GM23338 (cell line): ENCODE measurements around the gene CFAP57. TPM values are rescaled to one million over a fixed set of nuclear protein-coding genes. Genes with fewer than 3 reads are reported as not detected.

ENCODE experiments used
- ATAC-seq: fragments of 200-7000 bp; cut with Tn5 transposase; 3 replicates; pipeline ENCODE4 v1.9.1; 2020
- DNase-seq: peaks from one replicate; pipeline ENCODE4 v3.0.0-alpha.2; 2015; ENCODE audit warnings: low spot score
- H2AFZ ChIP-seq: fragments of 200-600 bp; sonication (generic); 2 replicates; pipeline ENCODE4 v1.8.0; 2016; ENCODE audit warnings: antibody characterized with exemption, mild to moderate bottlenecking, moderate library complexity
- H3F3A ChIP-seq: fragments of 200-600 bp; sonication (generic); replicated peaks from 2 replicates; pipeline ENCODE4 v1.8.0; 2017; ENCODE audit warnings: antibody characterized with exemption, mixed run types, low read depth
- H3K27ac ChIP-seq: fragments of 200-600 bp; sonication (generic); 2 replicates; pipeline ENCODE4 v1.6.1; 2016; ENCODE audit warnings: low read depth
- H3K27me3 ChIP-seq: fragments of 200-600 bp; sonication (generic); 2 replicates; pipeline ENCODE4 v1.8.0; 2016; ENCODE audit warnings: mild to moderate bottlenecking, mixed run types, moderate library complexity; ENCODE audit not compliant: insufficient read depth
- H3K36me3 ChIP-seq: fragments of 200-600 bp; sonication (generic); 2 replicates; pipeline ENCODE4 v1.8.0; 2016; ENCODE audit warnings: mild to moderate bottlenecking; ENCODE audit not compliant: insufficient read depth
- H3K4me1 ChIP-seq: fragments of 200-600 bp; sonication (generic); 2 replicates; pipeline ENCODE4 v1.8.0; 2016; ENCODE audit warnings: mild to moderate bottlenecking, moderate library complexity; ENCODE audit not compliant: insufficient read depth
- H3K4me2 ChIP-seq: fragments of 200-600 bp; sonication (generic); 2 replicates; pipeline ENCODE4 v1.7.1; 2017; ENCODE audit warnings: mixed run types
- H3K4me3 ChIP-seq: fragments of 200-600 bp; sonication (generic); 2 replicates; pipeline ENCODE4 v1.6.1; 2016; ENCODE audit warnings: mixed run types
- H3K79me2 ChIP-seq: fragments of 200-600 bp; sonication (generic); replicated peaks from 2 replicates; pipeline ENCODE4 v1.8.0; 2017; ENCODE audit warnings: mild to moderate bottlenecking; ENCODE audit not compliant: insufficient read depth
- H3K9me2 ChIP-seq: fragments of 200-600 bp; sonication (generic); 2 replicates; pipeline ENCODE4 v1.8.0; 2017; ENCODE audit not compliant: insufficient read depth
- H4K20me1 ChIP-seq: fragments of 200-600 bp; sonication (generic); replicated peaks from 2 replicates; pipeline ENCODE4 v1.8.0; 2017; ENCODE audit warnings: mild to moderate bottlenecking; ENCODE audit not compliant: insufficient read depth
- H3K27ac Mint-ChIP-seq: 2 replicates; pipeline ENCODE4 v1.8.0; 2020; ENCODE audit warnings: inconsistent platforms, mild to moderate bottlenecking, moderate library complexity, mixed read lengths
- H3K27me3 Mint-ChIP-seq: 3 replicates; pipeline ENCODE4 v1.8.0; 2022; ENCODE audit warnings: low read depth, mild to moderate bottlenecking, moderate library complexity, mixed read lengths, inconsistent platforms; ENCODE audit not compliant: insufficient read depth, poor library complexity
- H3K36me3 Mint-ChIP-seq: 3 replicates; pipeline ENCODE4 v1.8.0; 2021; ENCODE audit warnings: low read depth, mild to moderate bottlenecking, inconsistent platforms, moderate library complexity, mixed read lengths
- H3K4me1 Mint-ChIP-seq: 3 replicates; pipeline ENCODE4 v1.8.0; 2020; ENCODE audit warnings: mild to moderate bottlenecking, inconsistent platforms, mixed read lengths
- H3K4me3 Mint-ChIP-seq: 3 replicates; pipeline ENCODE4 v1.8.0; 2021; ENCODE audit warnings: moderate library complexity, mild to moderate bottlenecking, inconsistent platforms, mixed read lengths
- H3K9me3 Mint-ChIP-seq: 3 replicates; pipeline ENCODE4 v1.8.0; 2020; ENCODE audit warnings: moderate library complexity, mild to moderate bottlenecking, inconsistent platforms, mixed read lengths
- EZH2 ChIP-seq: fragments of 200-600 bp; sonication (generic); IDR thresholded peaks from one replicate; pipeline ENCODE4 v1.8.0; 2017; ENCODE audit warnings: antibody characterized with exemption, mild to moderate bottlenecking, low read depth; ENCODE audit not compliant: unreplicated experiment
- JUNB ChIP-seq: IDR thresholded peaks from one replicate; pipeline ENCODE4 v1.6.1; 2016; ENCODE audit warnings: antibody characterized with exemption; ENCODE audit not compliant: unreplicated experiment
- ZNF331 ChIP-seq: fragments of 250-450 bp; sonication (Bioruptor Pico); IDR thresholded peaks from 2 replicates; pipeline ENCODE4 v1.5.0; 2020; ENCODE audit warnings: low read depth, mild to moderate bottlenecking, moderate library complexity
- polyA plus RNA-seq: library from polyadenylated mRNA; unstranded; fragments of >200 nt; fragmentation: Nextera tagmentation; extraction: Ambion mirVana; gene quantifications from 2 replicates; pipeline ENCODE4 v1.2.1, GENCODE V29; 2016
- total RNA-seq: library from RNA; depleted of rRNA; stranded (reverse); fragments of >200 nt; shearing (Covaris generic); gene quantifications from 2 replicates; pipeline ENCODE4 v1.2.3, GENCODE V29; 2014
- TF ChIP-seq, protein P1 (sequence below): IDR thresholded peaks from 2 replicates; pipeline ENCODE4 v1.6.1; 2016; ENCODE audit warnings: antibody characterized with exemption
- TF ChIP-seq, protein P2 (sequence below): IDR thresholded peaks from one replicate; pipeline ENCODE4 v1.6.1; 2018; ENCODE audit warnings: antibody characterized with exemption; ENCODE audit not compliant: unreplicated experiment

The CFAP57 gene
- total and polyA plus RNA-seq, 2 experiments from 2014 or later, result 0.37 to 0.38 TPM

DNA sequence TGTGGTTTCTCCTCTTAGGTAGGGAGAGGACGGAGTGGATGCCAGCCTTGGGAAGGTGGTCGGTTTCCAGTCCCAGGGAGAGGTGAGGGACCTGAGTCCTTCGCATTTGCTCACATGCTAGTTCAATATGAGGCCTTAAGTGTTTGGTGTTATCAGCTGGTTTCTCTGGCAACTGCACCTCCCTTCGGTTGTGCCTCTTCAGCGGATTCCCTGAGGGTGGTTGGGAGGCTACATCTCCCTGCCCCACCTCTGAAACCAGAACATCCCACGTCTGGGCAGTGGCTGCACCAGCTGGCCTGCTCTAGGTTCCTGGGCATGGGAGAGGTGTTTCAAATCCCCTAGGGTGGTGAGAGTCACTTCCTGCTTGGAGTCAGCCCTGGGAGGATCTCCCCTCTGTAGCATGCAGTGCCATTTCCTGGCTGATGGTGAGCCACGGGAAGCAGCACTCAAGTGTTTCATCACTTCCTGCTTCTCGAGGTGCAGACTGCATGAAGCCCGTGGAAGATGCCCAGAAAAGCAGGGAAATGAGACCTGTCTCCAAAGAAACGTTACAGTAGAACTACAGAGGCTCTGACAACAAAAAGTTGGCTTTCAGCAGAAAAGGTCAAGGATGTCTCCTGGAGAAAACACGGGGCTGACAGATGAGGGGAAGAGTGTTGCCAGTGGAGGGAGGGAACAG is 102.1 kb downstream of the CFAP57 start:
- TF ChIP-seq, protein P1, sequence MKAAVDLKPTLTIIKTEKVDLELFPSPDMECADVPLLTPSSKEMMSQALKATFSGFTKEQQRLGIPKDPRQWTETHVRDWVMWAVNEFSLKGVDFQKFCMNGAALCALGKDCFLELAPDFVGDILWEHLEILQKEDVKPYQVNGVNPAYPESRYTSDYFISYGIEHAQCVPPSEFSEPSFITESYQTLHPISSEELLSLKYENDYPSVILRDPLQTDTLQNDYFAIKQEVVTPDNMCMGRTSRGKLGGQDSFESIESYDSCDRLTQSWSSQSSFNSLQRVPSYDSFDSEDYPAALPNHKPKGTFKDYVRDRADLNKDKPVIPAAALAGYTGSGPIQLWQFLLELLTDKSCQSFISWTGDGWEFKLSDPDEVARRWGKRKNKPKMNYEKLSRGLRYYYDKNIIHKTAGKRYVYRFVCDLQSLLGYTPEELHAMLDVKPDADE, result no peak
- no peak for TF ChIP-seq ZNF331 (CRISPR knock-in tag)
- TF ChIP-seq EZH2, result no peak
- no peak for TF ChIP-seq JUNB
- Histone ChIP-seq H3K4me2 (no peak overlapping the region), H3K36me3 (no peaks in the 10 kb centered on the region), H3K27me3 (no peaks in the 10 kb centered on the region), H3K9me2 (peaks cover 8% of the 10 kb centered on the region; the same call in 1 of the 2 replicates), H3F3A (0 out of 2 replicates have a peak, but pooled peaks cover 5% of the 10 kb centered on the region), H2AFZ (no peak overlapping the region), H3K4me1 (peaks cover 14% of the 10 kb centered on the region), H3K27ac (no peak overlapping the region), H3K79me2 (0 out of 2 replicates have a peak, but pooled peaks cover 3% of the 10 kb centered on the region), H3K4me3 (no peak overlapping the region), H4K20me1 (no peaks in the 10 kb centered on the region)
- ATAC-seq, result no peak
- Mint-ChIP-seq H3K4me1 (peaks cover 29% of the 10 kb centered on the region), H3K36me3 (peaks cover 25% of the 10 kb centered on the region), H3K27me3 (peaks cover 7% of the 10 kb centered on the region), H3K27ac (peak overlapping the region; percentile 22; the same call in 1 of the 2 replicates), H3K9me3 (no peaks in the 10 kb centered on the region; the same call in 2 of the 3 replicates), H3K4me3 (no peak overlapping the region; the same call in 2 of the 3 replicates)
- peak; percentile 33 for DNase-seq

DNA sequence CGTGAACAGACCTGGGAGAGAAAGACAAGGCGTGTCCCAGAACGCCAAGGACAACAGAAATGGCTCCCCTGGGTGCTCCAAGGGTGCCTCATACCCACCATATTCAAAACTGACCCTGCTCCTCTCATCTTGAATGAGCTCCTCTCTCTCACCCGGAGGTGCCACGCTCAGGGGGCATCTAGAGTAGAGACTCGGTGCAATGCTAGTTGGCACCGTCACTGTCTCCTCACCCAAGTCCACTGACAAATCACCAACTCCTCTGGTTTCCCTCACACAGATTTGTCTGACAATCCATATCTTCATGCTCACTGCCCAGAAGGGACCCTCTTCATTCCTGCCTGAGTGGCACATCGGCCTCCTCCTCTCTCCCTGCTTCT is 102.7 kb downstream of the CFAP57 start:
- peaks cover 9% of the 10 kb centered on the region for H3K4me1 ChIP-seq
- H3K79me2 ChIP-seq, result 0 out of 2 replicates have a peak, but pooled peaks cover 3% of the 10 kb centered on the region
- ATAC-seq (no peak), DNase-seq (no peak)
- no peaks in the 10 kb centered on the region for H3K36me3 ChIP-seq
- no peak overlapping the region for H3K4me2 ChIP-seq
- peaks cover 8% of the 10 kb centered on the region; the same call in 1 of the 2 replicates for H3K9me2 ChIP-seq
- no peaks in the 10 kb centered on the region for H4K20me1 ChIP-seq
- peaks cover 7% of the 10 kb centered on the region for H3K27me3 Mint-ChIP-seq
- H3K27ac Mint-ChIP-seq, result peak overlapping the region; percentile 49; the same call in 1 of the 2 replicates
- H3K4me1 Mint-ChIP-seq, result peaks cover 24% of the 10 kb centered on the region
- no peak overlapping the region for H3K4me3 ChIP-seq
- H3K36me3 Mint-ChIP-seq, result peaks cover 26% of the 10 kb centered on the region
- no peaks in the 10 kb centered on the region; the same call in 2 of the 3 replicates for H3K9me3 Mint-ChIP-seq
- H3K27ac ChIP-seq, result no peak overlapping the region
- no peak overlapping the region; the same call in 2 of the 3 replicates for H3K4me3 Mint-ChIP-seq
- H2AFZ ChIP-seq, result no peak overlapping the region
- TF ChIP-seq, protein P2, sequence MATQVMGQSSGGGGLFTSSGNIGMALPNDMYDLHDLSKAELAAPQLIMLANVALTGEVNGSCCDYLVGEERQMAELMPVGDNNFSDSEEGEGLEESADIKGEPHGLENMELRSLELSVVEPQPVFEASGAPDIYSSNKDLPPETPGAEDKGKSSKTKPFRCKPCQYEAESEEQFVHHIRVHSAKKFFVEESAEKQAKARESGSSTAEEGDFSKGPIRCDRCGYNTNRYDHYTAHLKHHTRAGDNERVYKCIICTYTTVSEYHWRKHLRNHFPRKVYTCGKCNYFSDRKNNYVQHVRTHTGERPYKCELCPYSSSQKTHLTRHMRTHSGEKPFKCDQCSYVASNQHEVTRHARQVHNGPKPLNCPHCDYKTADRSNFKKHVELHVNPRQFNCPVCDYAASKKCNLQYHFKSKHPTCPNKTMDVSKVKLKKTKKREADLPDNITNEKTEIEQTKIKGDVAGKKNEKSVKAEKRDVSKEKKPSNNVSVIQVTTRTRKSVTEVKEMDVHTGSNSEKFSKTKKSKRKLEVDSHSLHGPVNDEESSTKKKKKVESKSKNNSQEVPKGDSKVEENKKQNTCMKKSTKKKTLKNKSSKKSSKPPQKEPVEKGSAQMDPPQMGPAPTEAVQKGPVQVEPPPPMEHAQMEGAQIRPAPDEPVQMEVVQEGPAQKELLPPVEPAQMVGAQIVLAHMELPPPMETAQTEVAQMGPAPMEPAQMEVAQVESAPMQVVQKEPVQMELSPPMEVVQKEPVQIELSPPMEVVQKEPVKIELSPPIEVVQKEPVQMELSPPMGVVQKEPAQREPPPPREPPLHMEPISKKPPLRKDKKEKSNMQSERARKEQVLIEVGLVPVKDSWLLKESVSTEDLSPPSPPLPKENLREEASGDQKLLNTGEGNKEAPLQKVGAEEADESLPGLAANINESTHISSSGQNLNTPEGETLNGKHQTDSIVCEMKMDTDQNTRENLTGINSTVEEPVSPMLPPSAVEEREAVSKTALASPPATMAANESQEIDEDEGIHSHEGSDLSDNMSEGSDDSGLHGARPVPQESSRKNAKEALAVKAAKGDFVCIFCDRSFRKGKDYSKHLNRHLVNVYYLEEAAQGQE, result no peak
- H3K27me3 ChIP-seq, result no peaks in the 10 kb centered on the region
- 0 out of 2 replicates have a peak, but pooled peaks cover 2% of the 10 kb centered on the region for H3F3A ChIP-seq
